ENCODE results near the gene ARHGEF17.

DNA sequence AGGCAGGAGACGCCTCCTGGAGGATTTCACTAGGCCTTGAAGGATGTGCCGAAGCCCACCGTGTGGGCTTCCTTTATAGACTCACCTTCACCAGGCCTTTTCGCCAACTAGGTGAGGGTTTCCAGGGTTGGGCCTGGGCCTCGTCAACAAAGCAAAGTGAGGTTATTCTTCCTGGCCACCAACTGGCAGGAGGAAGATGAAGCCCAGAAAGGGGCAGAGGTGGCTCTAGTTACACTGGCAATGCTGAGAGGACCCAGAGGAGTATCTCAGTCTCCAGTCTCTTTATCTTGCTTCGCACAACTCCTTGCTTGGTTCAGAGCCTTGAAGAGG lies 67.7 kb downstream of the ARHGEF17 start:
- TF ChIP-seq, protein P1, sequence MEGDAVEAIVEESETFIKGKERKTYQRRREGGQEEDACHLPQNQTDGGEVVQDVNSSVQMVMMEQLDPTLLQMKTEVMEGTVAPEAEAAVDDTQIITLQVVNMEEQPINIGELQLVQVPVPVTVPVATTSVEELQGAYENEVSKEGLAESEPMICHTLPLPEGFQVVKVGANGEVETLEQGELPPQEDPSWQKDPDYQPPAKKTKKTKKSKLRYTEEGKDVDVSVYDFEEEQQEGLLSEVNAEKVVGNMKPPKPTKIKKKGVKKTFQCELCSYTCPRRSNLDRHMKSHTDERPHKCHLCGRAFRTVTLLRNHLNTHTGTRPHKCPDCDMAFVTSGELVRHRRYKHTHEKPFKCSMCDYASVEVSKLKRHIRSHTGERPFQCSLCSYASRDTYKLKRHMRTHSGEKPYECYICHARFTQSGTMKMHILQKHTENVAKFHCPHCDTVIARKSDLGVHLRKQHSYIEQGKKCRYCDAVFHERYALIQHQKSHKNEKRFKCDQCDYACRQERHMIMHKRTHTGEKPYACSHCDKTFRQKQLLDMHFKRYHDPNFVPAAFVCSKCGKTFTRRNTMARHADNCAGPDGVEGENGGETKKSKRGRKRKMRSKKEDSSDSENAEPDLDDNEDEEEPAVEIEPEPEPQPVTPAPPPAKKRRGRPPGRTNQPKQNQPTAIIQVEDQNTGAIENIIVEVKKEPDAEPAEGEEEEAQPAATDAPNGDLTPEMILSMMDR (IDR thresholded peaks at IDR 0.05), result no peak
- TF ChIP-seq POLR2A (IDR thresholded peaks at IDR 0.05), result no peak

All from thyroid gland (tissue), 4 donors.